PC-3 (cell line): ENCODE results near the gene CSK. TPM values are rescaled to one million over a fixed set of nuclear protein-coding genes. Genes with fewer than 3 reads are reported as not detected.

Experiments used
- ATAC-seq: fragments of 200-7000 bp; cut with Tn5 transposase; 2 replicates; pipeline ENCODE4 v1.9.1; 2020; ENCODE audit warnings: mild to moderate bottlenecking, moderate library complexity
- BruUV-seq: library from RNA; stranded (reverse); fragments of 400-500 nt; replicated peaks from 2 replicates; lab custom pipeline; 2021; lab: Mats Ljungman, UMichigan
- CTCF ChIA-PET: fragments of 300-600 bp; sonication (Branson Sonifier 250); formaldehyde crosslinking; loops from one replicate; lab custom pipeline; 2022; ENCODE audit warnings: antibody characterized with exemption; lab: Charles Lee
- POLR2A ChIA-PET: fragments of 300-600 bp; sonication (Branson Sonifier 250); formaldehyde crosslinking; loops from one replicate; lab custom pipeline; 2022; ENCODE audit warnings: antibody characterized with exemption; ENCODE audit not compliant: unreplicated experiment; lab: Charles Lee
- DNase-seq: peaks from one replicate; pipeline ENCODE4 v3.0.0-alpha.2; 2015
- H2AFZ ChIP-seq: fragments of 300-600 bp; sonication (generic); 2 replicates; pipeline ENCODE4 v1.6.0; 2016; ENCODE audit warnings: antibody characterized with exemption, low read length
- H3F3A ChIP-seq: fragments of 300-600 bp; sonication (generic); one replicate; pipeline ENCODE4 v1.6.0; 2017; ENCODE audit warnings: antibody characterized with exemption, low read length, control low read depth, mild to moderate bottlenecking; ENCODE audit not compliant: unreplicated experiment
- H3K27ac ChIP-seq: fragments of 300-600 bp; sonication (generic); 2 replicates; pipeline ENCODE4 v1.5.1; 2016; ENCODE audit warnings: mild to moderate bottlenecking, low read length
- H3K27me3 ChIP-seq: fragments of 300-600 bp; sonication (generic); 2 replicates; pipeline ENCODE4 v1.6.1; 2016; ENCODE audit warnings: low read length, mixed read lengths
- H3K36me3 ChIP-seq: fragments of 300-600 bp; sonication (generic); 2 replicates; pipeline ENCODE4 v1.6.1; 2016; ENCODE audit warnings: low read depth, mixed run types, low read length, mixed read lengths
- H3K4me1 ChIP-seq: fragments of 300-600 bp; sonication (generic); 2 replicates; pipeline ENCODE4 v1.5.1; 2016; ENCODE audit warnings: low read length; ENCODE audit not compliant: insufficient read depth
- H3K4me2 ChIP-seq: fragments of 300-600 bp; sonication (generic); 2 replicates; pipeline ENCODE4 v1.6.0; 2016; ENCODE audit warnings: low read length
- H3K4me3 ChIP-seq: fragments of 300-600 bp; sonication (generic); 2 replicates; pipeline ENCODE4 v1.5.1; 2016; ENCODE audit warnings: mild to moderate bottlenecking, low read length, mixed read lengths
- H3K79me2 ChIP-seq: fragments of 300-600 bp; sonication (generic); 2 replicates; pipeline ENCODE4 v1.6.1; 2017; ENCODE audit warnings: low read length, mixed read lengths
- H3K9ac ChIP-seq: fragments of 300-600 bp; sonication (generic); 2 replicates; pipeline ENCODE4 v1.6.0; 2016; ENCODE audit warnings: mild to moderate bottlenecking, low read length
- H3K9me2 ChIP-seq: fragments of 300-600 bp; sonication (generic); replicated peaks from 2 replicates; pipeline ENCODE4 v1.6.1; 2016; ENCODE audit warnings: mixed run types, low read length, mixed read lengths
- H3K9me3 ChIP-seq: fragments of 300-600 bp; sonication (generic); 2 replicates; pipeline ENCODE4 v1.6.1; 2016; ENCODE audit warnings: low read length, mixed read lengths
- H4K20me1 ChIP-seq: fragments of 300-600 bp; sonication (generic); 2 replicates; pipeline ENCODE4 v1.6.1; 2016; ENCODE audit warnings: low read length, mixed read lengths
- CTCF ChIP-seq: fragments of 300-600 bp; sonication (generic); conservative IDR thresholded peaks from 2 replicates; pipeline ENCODE4 v1.5.1; 2017; ENCODE audit warnings: antibody characterized with exemption, low read depth, mild to moderate bottlenecking, low read length
- EZH2 ChIP-seq: fragments of 300-600 bp; sonication (generic); IDR thresholded peaks from one replicate; pipeline ENCODE4 v1.6.1; 2017; ENCODE audit warnings: antibody characterized with exemption, mild to moderate bottlenecking, low read length; ENCODE audit not compliant: unreplicated experiment
- EZH2phosphoT487 ChIP-seq: fragments of 300-600 bp; sonication (generic); IDR thresholded peaks from 2 replicates; pipeline ENCODE4 v1.6.1; 2018; ENCODE audit warnings: mild to moderate bottlenecking, antibody characterized with exemption, low read length, borderline replicate concordance
- intact Hi-C: fragments of 100-400 bp; cut with micrococcal nuclease; formaldehyde crosslinking; loops from 2 replicates; pipeline ENCODE4 v1.9.0; 2023
- total RNA-seq: library from RNA; depleted of rRNA; stranded (reverse); fragments of >200 nt; gene quantifications from 2 replicates; pipeline ENCODE4 v1.2.3, GENCODE V29; 2014

CSK gene
- total RNA-seq, 1 experiment from 2014 or later = 38.0 TPM

- no peak for ATAC-seq
- POLR2A ChIA-PET = no interaction called here
Observed at GRCh38 chr15:74827614-74828013, 45.7 kb downstream of the CSK start.

GRCh38 chr15:74828835-74829234 lies 47.0 kb downstream of the CSK start:
- TF ChIP-seq CTCF (no peak), EZH2 (no peak), EZH2phosphoT487 (no peak)
- intact Hi-C loops = no loop called here
- Histone ChIP-seq H3K27me3 (no peaks in the 10 kb centered on the region), H3F3A (no peaks in the 10 kb centered on the region), H3K27ac (no peak overlapping the region), H3K9me2 (no peaks in the 10 kb centered on the region), H3K79me2 (no peaks in the 10 kb centered on the region), H3K9ac (no peak overlapping the region), H3K4me3 (no peak overlapping the region), H3K4me1 (peaks cover 20% of the 10 kb centered on the region), H3K9me3 (no peaks in the 10 kb centered on the region), H3K4me2 (peak overlapping the region; percentile 12; the same call in 1 of the 2 replicates), H2AFZ (no peak overlapping the region), H3K36me3 (no peaks in the 10 kb centered on the region), H4K20me1 (no peaks in the 10 kb centered on the region)
- DNase-seq = peak; percentile 76
- BruUV-seq = no TSS peak
- ChIA-PET POLR2A (no interaction called here), CTCF (interaction anchor here (0.6 kb wide), 1 partner anchor 60 kb away, joined by 4 read pairs; no protein-coding TSS in a partner anchor)
- ATAC-seq = peak; percentile 76

More at GRCh38 chr15:74827614-74828013, 45.7 kb downstream of the CSK start:
- H3K4me1 ChIP-seq = peaks cover 20% of the 10 kb centered on the region
- intact Hi-C loops = no loop called here
- no peaks in the 10 kb centered on the region for H3F3A ChIP-seq
- no peaks in the 10 kb centered on the region for H3K9me3 ChIP-seq
- DNase-seq = no peak
- no TSS peak for BruUV-seq
- TF ChIP-seq EZH2 = no peak
- no peak for TF ChIP-seq EZH2phosphoT487
- no peak for TF ChIP-seq CTCF
- H3K36me3 ChIP-seq = no peaks in the 10 kb centered on the region
- no peaks in the 10 kb centered on the region for H3K79me2 ChIP-seq
- H3K27ac ChIP-seq = no peak overlapping the region
- H3K9ac ChIP-seq = no peak overlapping the region
- H3K27me3 ChIP-seq = no peaks in the 10 kb centered on the region
- CTCF ChIA-PET = no interaction called here
- H3K4me3 ChIP-seq = no peak overlapping the region
- H3K9me2 ChIP-seq = no peaks in the 10 kb centered on the region
- H4K20me1 ChIP-seq = no peaks in the 10 kb centered on the region
- H2AFZ ChIP-seq = no peak overlapping the region
- H3K4me2 ChIP-seq = no peak overlapping the region

GRCh38 chr15:74829486-74829885 lies 47.6 kb downstream of the CSK start:
- Histone ChIP-seq H2AFZ (no peak overlapping the region), H3K9ac (no peak overlapping the region), H3K9me3 (no peaks in the 10 kb centered on the region), H3K27me3 (no peaks in the 10 kb centered on the region), H3F3A (no peaks in the 10 kb centered on the region), H3K4me1 (peaks cover 20% of the 10 kb centered on the region), H3K4me2 (peak overlapping the region; percentile 12), H3K79me2 (no peaks in the 10 kb centered on the region), H3K27ac (no peak overlapping the region), H3K9me2 (no peaks in the 10 kb centered on the region), H3K36me3 (no peaks in the 10 kb centered on the region), H3K4me3 (no peak overlapping the region), H4K20me1 (no peaks in the 10 kb centered on the region)
- POLR2A ChIA-PET = interaction anchor here (0.6 kb wide), 1 partner anchor 11 kb away, joined by 5 read pairs; no protein-coding TSS in a partner anchor
- no peak for TF ChIP-seq EZH2phosphoT487
- no peak for TF ChIP-seq EZH2
- TF ChIP-seq CTCF = no peak
- DNase-seq (peak; percentile 57), ATAC-seq (peak; percentile 69)
- no TSS peak for BruUV-seq
- CTCF ChIA-PET = interaction anchor here (0.6 kb wide), 1 partner anchor 61 kb away, joined by 4 read pairs; no protein-coding TSS in a partner anchor
- intact Hi-C loops = no loop called here
